Measurements from ENCODE around the gene NKD1. TPM values are rescaled to one million over a fixed set of nuclear protein-coding genes. Genes with fewer than 3 reads are reported as not detected.

NKD1 gene
- total and polyA plus RNA-seq, 2 donors from 2014 or later: 1.1 to 9.9 TPM

GRCh38 chr16:50509521-50510341 lies 38.5 kb upstream of the NKD1 start:
- intact Hi-C loops (cut with DNase I): no loop called here
- H3K27me3 ChIP-seq (ENCODE audit: control insufficient read depth, insufficient read depth, low read length): no peaks in the 10 kb centered on the region
- no peak for FAIRE-seq

GRCh38 chr16:50515218-50515617 lies 33.0 kb upstream of the NKD1 start:
- FAIRE-seq: no peak
- TF ChIP-seq CTCF (IDR thresholded peaks at IDR 0.05; ENCODE audit: borderline replicate concordance, extremely low read depth, insufficient read depth): no peak

More at GRCh38 chr16:50509521-50510341, 38.5 kb upstream of the NKD1 start:
- H3K9ac ChIP-seq (ENCODE audit: low read length in 3 of 3): no peak overlapping the region
- DNase-seq: peak in 2 of 5 donors; percentile 8 to 12
- no peak overlapping the region for H3K27ac ChIP-seq (ENCODE audit: low read depth in 2 of 2, low read length in 2 of 2)
- H3K4me1 ChIP-seq (ENCODE audit: control insufficient read depth in 2 of 3, insufficient read depth in 2 of 3, low read depth in 1 of 3, low read length in 3 of 3): no peaks in the 10 kb centered on the region
- H3K36me3 ChIP-seq (ENCODE audit: control insufficient read depth in 2 of 3, insufficient read depth in 3 of 3, low read length in 3 of 3): no peaks in the 10 kb centered on the region
- no peak for TF ChIP-seq CTCF (IDR thresholded peaks at IDR 0.05; ENCODE audit: borderline replicate concordance, extremely low read depth, insufficient read depth)
- H3K9me3 ChIP-seq (ENCODE audit: control insufficient read depth in 2 of 3, insufficient read depth in 1 of 3, low read length in 3 of 3): peaks cover 0 to 4% (median 0%) of the 10 kb centered on the region in 3 donors
- no peak overlapping the region for H3K4me3 ChIP-seq (ENCODE audit: low read length in 3 of 3)

GRCh38 chr16:50516401-50516800 lies 31.8 kb upstream of the NKD1 start:
- intact Hi-C loops (cut with DNase I): no loop called here
- FAIRE-seq (no peak), DNase-seq (no peak)
- H3K27ac ChIP-seq (ENCODE audit: low read depth in 2 of 2, low read length in 2 of 2): no peak overlapping the region
- H3K9me3 ChIP-seq (ENCODE audit: control insufficient read depth in 2 of 3, insufficient read depth in 1 of 3, low read length in 3 of 3): peaks cover 0 to 16% (median 8%) of the 10 kb centered on the region in 3 donors
- no peak for TF ChIP-seq CTCF (IDR thresholded peaks at IDR 0.05; ENCODE audit: borderline replicate concordance, extremely low read depth, insufficient read depth)
- no peak overlapping the region for H3K9ac ChIP-seq (ENCODE audit: low read length in 3 of 3)
- no peak overlapping the region for H3K4me3 ChIP-seq (ENCODE audit: low read length in 3 of 3)
- no peaks in the 10 kb centered on the region for H3K4me1 ChIP-seq (ENCODE audit: control insufficient read depth in 2 of 3, insufficient read depth in 2 of 3, low read depth in 1 of 3, low read length in 3 of 3)
- H3K27me3 ChIP-seq (ENCODE audit: control insufficient read depth, insufficient read depth, low read length): no peaks in the 10 kb centered on the region
- H3K36me3 ChIP-seq (ENCODE audit: control insufficient read depth in 2 of 3, insufficient read depth in 3 of 3, low read length in 3 of 3): no peaks in the 10 kb centered on the region

More at GRCh38 chr16:50515218-50515617, 33.0 kb upstream of the NKD1 start:
- intact Hi-C loops (cut with DNase I): no loop called here
- no peak overlapping the region for H3K9ac ChIP-seq (ENCODE audit: low read length in 3 of 3)
- H3K27me3 ChIP-seq (ENCODE audit: control insufficient read depth, insufficient read depth, low read length): no peaks in the 10 kb centered on the region
- H3K4me1 ChIP-seq (ENCODE audit: control insufficient read depth in 2 of 3, insufficient read depth in 2 of 3, low read depth in 1 of 3, low read length in 3 of 3): no peaks in the 10 kb centered on the region
- H3K4me3 ChIP-seq (ENCODE audit: low read length in 3 of 3): no peak overlapping the region
- no peak for DNase-seq
- H3K27ac ChIP-seq (ENCODE audit: low read depth in 2 of 2, low read length in 2 of 2): no peak overlapping the region
- H3K36me3 ChIP-seq (ENCODE audit: control insufficient read depth in 2 of 3, insufficient read depth in 3 of 3, low read length in 3 of 3): no peaks in the 10 kb centered on the region
- H3K9me3 ChIP-seq (ENCODE audit: control insufficient read depth in 2 of 3, insufficient read depth in 1 of 3, low read length in 3 of 3): peaks cover 0 to 16% (median 8%) of the 10 kb centered on the region in 3 donors

Measured in kidney (tissue), 14 donors.